HG02763 (cell line): Measurements from ENCODE around the gene VSIR.

Source experiments
- ATAC-seq: cut with Tn5 transposase; IDR thresholded peaks from one replicate; pipeline ENCODE4 v1.9.1; 2021; ENCODE audit warnings: mild to moderate bottlenecking, moderate library complexity; ENCODE audit not compliant: unreplicated experiment

Gene VSIR

DNA sequence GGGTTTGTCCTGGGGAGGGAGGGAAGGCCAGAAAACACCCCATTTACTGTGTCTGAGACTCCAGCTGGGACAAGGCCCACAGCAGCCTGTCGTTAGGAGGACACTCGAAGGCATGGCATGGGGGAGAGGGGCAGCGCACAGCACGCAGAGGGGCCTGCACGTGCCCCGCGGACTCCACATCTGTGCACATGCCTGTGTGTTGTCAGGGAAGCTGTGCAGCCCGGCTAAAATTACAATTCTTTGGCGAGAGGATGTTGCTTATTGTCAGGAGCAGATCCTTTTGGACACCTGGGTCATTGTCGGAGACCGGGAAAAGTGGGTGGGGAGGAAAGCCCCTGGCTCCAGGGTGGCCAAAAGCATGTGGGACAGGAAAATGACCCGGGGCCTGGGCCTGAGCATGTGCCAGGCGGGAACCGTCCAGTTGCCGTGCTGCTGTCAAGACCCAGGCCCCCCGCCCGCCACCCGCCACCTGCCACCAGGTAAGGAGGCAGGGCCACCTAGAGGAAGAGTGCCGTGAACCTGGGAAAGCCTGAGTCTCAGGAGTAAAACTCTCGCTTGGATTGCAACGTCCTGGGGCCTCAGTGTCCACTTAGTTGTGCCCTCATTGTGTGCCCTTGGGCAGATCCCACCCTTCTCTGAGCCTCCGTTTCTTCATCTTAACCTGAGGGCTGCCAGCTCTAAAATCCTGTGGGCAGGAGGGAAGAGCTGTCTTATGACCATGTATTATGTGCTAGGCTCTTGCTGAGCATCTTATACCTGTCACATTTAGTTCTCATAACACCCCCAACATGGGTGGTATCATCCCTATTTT is 7.2 kb downstream of the VSIR start:
- no peak for ATAC-seq

DNA sequence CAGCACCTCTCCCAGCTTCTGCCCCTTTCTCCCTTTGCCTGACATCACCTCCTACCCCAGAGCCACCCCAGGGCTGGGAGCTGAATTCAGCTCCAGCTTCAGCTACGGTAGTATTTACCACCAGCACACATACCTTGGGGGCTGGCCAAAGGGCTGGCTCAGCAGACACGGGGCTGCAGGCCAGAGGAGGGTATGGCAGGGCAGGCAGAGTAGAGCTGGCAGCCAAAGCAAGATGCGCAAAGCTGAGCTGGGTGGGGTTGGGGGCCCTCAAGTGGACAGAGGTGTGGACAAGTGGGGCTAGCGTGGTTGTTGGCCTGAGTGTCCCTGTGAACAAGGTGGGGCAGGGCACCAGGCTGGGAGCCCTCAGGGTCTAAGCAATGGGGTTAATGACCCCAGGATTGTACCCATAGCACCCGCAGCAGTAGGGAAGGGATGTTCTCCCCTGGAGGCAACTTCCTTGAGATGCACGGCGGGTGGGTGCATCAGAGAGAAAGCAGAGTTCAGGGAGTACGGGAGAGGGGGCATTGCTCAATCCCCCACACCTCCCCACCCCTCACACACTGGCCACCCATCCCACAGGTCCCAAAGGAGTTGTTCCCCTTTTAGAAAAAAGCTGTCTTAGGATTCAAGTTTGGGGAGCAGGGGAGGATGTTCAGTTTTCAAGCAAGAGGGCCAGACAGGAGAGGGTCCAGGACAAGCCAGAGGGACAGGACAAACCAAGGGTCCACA is 8.0 kb downstream of the VSIR start:
- ATAC-seq: no peak

DNA sequence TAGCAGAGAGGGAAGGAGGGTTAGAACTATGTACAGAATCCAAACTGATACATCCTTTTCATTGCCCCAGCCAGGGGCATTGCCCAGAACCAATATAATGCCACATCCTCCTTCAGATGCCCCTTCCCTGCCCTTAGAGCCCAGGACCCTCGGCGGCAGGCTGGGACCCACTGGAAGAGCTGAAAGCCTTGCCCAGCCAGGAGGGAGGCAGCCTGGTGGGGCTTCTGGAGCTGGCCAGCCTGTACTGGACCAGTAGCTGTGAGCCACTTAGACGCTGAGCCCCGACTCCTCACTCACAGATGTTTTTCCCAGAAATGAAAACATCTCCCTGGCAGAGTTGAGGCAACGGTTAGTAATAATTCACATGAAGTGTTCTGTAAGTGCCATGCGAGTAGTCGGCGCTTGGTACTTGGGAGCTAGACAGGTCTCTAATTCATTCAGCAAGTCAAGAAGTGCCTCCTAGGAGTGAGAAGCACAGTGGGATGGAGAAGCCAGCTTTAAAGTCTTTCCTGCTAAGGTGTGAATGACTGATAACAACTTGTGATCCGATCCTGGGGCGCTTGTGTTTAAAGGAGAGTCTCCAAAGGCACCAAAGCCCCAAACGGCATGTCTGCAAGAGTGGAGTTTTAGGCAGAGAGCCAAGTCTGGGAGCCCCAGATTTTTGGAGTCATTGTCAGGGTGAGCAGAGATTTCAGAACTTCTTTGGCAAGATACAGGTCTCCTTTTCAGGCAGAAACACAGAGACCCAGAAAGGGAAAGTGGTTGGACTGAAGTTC is 9.8 kb downstream of the VSIR start:
- ATAC-seq: no peak

DNA sequence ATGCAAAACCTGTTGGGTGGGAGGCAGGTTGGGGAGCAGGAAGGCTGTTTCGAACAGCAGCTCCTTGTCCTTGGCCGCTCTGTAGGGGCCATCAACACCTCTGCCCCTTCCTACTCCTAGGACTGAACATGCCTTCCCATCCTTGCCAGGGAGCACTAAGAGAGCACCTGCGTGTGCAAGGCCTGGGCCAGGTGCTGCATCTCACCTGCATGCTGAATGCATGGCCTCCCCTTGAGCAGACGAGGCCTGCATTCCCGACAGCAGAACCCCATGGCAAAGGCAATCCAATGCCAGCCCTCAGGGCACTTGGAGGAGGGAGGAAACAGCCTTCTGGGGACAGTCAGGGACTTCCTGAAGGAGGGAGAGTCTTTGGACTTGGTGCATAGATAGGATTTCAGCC is 11.0 kb downstream of the VSIR start:
- no peak for ATAC-seq

DNA sequence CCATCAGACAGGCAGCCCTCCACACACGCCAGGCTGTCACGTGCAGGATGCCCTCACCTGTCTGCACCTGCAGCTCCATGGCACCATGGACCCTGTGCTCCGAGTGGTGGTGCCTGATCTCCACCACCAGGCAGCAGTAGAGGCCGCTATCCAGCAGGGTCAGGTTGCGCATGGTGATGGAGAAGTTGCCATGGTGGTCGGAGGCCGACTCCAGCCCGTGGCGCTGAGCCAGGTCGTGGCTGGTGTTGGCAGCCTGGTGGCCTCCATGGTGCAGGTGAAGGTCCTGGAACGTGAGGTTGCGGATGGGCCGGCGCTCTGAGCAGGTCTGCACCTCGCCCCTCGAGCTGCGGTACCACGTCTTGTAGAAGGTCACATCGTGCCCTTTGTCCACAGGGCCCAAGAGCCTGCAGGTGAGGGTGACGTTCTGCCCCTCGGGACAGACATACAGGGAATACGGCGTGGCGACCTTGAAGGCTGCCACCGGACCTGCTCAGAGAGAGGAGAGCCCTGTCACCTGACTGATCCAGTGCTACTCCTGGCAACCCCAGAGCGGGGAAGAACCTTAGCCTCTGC is 11.7 kb downstream of the VSIR start:
- ATAC-seq: no peak

DNA sequence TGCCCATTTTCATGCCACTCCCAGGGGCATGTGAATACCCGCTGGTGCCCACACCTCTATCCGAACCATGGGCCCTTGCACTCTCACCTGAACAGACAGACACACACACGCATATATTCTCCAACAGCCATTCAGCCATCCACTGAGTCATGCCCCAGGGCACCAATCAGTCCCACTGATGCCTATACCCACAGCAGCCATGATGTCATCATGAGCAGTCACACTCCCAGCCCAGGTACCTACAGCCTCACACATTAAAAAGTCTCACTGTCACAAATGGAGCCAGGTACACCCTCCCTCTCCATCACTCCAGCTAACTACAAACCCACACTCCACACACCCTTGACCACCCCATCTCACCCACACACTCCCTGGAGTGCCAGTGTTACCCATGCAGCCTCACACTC is 12.2 kb downstream of the VSIR start:
- no peak for ATAC-seq

DNA sequence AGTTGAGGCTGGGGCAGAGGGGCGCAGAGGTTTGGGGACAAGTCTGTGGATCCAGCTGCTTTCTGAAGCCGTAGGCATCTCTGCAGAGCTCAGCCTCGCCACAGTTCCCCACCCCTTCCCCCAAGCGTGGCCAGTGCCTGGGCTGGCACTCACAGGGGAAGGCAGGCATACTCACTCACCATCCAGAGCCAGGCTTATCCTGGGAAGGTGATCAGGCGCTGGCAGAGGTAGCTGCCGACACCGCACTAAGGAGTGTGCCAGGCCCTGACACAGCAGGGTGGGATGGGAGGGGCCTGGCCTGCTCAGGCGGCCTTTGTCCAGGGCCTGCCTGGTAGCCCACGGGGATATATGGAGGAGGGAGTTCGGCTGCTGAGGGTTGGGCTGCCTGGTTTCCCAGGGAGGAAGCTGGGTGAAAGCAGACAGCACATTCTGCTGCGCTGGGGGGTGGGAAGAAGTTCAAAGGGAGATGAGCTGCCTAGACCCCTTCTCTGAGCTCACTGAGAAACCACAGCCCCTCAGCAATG is 15.9 kb downstream of the VSIR start:
- no peak for ATAC-seq

DNA sequence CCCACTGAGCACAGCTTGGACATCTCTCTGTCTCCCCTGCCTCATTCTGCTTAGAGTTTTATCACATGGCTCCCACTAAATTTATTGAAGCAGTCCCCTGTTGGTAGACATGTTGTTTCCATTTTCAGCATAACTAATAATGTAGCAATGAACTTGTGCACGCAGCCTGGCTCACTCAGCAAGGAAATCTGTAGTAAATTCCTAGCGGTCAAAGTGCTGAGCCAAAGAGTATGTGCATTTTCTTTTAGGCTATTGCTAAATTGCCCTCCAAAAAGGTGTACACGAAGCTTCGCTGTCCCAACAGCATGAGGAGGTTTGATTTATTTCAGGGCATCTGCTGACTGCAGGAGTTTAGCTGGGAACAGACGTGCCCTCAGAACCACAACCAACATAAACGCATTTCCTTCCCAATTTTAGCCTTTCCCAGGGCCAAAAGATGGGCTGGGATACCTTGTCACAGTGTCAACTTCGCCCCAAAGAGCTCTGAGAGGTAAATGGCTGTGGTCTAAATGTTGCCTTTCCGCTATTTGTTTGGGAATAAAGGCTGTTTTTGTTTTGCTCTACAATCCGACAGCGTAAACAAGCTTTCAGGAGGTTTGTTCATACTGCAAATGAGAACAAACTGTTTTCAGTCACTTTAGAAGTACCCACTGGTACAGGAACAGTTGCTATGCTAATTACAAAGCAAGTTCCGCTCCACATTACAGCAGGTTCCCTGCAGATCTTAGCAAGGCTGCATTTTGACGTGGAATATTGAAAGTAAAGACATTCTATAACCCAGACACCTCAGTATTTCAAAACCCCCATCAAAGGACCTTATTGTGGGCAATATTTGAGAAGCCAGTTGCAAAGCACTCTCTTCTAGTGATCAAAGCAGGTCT is 16.8 kb downstream of the VSIR start:
- no peak for ATAC-seq

DNA sequence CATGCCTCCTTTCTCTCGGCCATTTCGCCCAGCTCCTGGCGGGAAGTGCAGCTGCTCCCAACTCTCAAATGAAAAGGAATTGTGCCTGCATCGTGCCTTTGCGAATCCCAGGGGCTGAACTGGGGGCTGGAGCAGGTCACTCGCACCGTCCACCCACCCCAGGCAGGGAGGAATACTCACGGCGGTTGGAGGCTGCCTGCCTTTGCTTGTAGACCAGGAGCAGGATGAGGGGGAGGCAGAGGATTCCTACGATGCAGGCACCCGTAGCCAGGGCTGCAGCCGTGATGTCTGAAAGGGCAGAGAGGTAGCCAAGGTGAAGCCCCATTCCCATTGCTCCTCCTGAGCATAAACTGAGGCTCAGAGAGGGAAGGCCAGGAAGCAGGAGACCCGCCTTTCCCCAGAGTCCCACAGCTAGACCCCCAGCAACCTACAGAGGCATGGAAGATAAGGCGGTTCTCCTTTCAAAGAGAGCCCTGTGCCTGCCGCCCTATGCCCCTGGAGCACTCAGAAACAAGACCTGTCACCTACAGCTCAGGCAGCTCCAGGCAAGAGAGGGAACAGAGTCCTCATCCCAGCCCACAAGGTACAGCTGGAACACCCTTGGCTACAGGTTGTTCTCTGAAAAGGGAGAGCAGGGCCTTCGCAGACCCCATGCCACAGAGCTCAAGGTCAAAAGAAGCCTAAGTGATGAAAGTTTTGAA is 18.0 kb downstream of the VSIR start:
- ATAC-seq: no peak

DNA sequence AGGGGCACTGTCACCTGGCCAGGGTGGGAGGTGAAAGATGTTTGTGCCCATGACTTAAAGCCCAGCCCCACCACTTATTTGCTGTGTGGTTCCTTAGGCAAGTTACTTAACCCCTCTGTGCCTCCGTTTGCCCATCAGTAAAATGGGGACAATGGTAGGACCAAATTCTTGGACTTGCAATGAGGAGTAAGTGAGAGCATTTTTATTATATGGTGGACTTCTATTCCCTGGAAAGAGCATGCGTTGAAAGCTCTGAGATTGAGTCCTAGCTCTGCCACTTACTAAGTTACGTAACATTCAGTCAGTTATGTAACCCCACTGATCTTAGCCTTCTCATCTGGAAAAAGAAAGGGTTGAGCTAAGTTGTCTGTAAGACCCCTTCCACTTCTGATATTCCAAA is 18.8 kb downstream of the VSIR start:
- no peak for ATAC-seq

DNA sequence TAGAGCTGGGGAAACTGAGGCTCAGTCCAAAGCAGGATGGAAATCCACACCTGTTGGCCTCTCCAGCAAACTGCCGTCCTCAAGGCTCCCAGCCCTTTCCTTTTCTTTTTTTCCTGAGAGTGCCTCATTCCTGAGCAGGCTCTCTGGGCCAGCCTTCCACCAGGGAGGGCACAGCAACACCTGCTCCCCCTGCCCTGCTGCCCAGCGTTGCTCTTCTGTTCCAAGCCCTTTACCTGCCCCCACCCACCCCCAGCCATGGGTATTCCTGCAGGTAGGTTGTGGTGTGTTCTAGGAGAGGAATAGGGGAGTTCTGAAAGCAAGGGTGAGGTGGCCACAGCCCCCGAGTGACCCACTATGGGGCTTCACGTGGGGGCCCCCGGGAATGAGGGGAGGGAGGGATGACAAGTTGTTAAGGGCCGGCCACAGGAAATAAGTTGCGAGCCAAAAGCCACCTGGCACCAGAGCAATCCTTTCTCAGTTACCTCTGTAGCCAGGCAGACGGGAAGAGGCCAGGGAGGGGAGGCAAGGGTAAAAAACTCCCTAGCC is 19.3 kb downstream of the VSIR start:
- ATAC-seq: no peak

DNA sequence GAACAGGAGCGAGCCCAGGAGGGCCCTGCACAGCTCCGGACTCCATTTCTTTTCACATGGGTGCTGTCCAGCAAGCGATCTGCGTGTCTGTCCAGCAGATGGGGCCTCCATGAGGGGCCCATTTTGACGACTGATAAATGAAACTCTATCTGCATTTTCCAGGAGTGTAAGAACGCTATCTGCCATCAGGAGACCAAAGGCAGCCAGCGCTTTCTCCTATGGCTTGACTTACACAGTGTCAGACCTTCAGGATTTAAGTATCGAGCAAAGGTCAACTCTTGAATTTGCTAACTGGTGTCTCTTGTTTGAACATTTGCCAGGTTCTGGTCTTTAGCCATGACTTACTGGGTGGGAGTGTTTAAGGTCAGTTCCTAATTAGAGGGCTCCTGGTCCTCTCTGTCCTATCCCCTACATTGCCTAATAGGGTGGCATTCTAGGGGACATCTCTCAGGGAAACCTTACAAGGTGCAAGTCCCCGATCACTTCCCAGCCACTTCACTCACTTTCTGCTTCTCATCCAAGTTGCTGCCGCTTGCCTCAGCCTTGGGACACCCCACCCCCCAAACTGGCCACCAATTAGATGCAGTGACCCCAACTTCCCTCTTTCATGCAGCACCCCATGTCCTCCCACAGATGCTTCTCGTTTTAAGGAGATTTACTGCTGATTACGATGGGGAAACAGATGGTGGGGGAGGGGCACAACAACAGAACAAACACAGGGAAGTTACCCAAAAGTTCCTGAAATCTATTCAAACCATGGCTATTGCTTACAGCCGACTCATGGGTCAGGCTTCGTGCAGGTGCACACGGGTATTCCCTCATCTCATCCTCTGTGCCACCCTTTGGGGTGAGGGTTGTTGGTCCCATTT is 20.0 kb downstream of the VSIR start:
- no peak for ATAC-seq

DNA sequence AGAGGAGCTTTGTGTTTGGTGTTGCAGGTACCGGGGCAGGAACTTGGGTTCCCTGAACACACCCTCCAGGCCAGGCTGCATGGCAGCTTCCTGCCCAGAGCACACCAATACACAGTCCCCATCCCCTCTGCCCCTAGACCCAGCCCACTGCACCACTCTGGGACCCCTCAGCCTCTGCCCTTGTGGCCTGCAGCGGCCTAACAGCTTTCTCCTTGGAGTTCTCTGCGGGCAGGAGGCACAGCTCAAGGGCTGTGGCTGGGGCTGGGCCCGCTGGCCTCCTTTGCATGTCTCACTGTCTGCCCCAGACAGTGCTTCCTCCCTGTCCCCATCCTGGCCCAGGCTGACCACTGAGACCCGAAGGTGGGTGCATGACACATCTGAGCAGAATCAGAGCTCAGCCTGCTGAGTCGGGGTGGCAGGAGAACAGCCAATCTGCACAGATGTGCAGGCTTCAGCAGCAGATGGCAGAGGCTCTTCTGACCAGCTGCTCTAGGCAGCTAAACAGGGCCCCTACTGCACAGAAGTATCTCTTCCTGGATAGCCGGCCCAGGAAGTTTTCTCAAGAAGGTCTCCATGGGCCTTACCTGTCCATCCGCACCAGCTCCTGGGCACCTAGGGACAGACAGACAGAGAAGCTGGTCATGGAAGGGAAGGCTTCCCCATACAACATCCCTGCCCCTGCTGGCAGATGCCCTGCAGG is 20.8 kb downstream of the VSIR start:
- no peak for ATAC-seq

DNA sequence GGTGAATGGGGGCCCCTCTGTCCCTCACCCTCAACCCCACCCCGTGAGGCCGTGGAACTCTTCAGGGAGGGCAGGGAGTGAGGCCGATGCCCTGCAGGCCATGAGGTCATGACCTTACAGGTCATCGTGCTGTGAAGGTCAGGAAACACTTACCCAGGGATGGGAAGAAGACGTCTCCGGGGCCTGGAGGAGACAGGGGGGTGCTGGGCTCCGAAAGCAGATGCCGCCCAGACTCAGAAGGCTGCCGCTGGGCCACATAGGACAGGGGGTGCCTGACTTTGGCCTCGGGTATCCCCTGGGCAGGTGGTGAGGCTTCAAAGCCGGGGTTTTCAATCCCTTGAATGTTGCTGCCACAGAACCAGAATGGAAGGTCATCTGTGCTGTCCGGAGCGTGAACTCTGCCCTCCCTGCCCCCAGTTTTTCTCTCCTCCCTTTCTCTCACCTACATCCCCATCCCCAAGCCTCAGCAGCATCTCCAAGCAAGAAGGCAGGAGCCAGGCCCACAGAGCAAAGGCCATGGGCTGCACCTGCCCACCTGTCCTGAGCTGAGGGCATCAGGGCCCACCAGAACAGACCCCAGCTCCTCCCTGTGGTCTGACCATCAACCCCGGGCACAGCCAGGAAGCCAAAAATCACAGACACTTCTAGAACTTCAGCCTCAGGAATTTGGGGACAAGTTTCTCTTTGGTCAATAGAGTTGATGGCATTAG is 21.6 kb downstream of the VSIR start:
- ATAC-seq: no peak

DNA sequence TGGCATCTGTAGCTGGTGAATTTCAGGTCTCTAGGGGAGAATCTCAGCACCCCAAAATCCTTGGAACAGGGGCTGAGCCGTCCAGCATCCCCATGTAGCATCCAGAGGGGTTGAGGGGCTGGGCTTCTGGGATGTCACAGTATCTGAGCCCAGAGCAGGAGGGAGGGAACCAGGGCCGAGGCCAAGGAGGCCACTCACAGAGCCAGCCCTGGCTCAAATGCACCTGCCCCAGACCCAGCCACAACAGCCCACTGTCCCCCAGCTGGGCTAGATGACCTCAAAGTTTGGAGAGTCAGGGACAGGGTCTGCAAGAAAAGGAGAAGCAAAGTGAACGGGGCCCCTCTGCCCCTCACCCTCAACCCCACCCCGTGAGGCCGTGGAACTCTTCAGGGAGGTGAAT is 22.3 kb downstream of the VSIR start:
- no peak for ATAC-seq

DNA sequence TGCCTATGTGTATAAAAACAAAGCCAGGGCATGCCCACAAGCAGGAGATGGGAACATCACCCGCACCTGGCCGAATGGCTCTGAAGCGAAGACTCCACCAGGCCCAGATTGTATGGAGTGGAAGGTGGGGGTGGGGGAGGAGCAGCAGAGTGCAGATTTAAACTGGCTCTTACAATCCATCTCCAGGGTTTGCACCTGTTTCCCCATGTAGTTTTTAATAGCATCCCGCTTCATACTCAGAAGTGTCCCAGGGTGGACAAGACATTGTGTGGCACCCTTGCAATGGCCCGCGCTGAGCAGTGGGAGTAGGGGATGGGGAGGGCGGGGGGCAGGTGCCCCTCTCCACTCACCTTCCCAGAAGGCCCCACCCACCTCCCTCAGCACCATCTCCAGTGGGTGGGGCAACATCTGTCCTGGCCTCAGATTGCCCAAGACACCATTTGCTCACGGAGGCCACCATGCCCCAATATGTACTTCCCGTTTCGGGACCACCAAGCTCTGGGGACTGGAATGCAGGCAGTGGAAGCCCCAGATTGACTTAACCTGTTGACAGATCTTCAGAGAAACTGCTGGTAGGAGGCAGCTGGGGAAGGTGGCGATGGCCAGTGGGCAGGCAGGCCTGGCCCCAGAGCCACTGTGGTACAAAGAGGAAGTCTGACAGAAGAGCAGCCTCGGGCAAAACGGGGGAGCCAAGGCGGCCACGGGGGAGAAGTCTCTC is 23.0 kb downstream of the VSIR start:
- ATAC-seq: no peak
